Stimulated activated CD8-positive, alpha-beta memory T cell treated with anti-CD3 and anti-CD28 coated beads, Interleukin-2, amount 100 ng/mL, for 48 hours (primary cell): ENCODE data around the gene SLC30A1.

Experiments used
- DNase-seq, 2 donors: peaks; one replicate each; pipeline ENCODE4 v3.0.0-alpha.2; 2020; ENCODE audit warnings: low read depth in 2 of 2

The SLC30A1 gene

DNA sequence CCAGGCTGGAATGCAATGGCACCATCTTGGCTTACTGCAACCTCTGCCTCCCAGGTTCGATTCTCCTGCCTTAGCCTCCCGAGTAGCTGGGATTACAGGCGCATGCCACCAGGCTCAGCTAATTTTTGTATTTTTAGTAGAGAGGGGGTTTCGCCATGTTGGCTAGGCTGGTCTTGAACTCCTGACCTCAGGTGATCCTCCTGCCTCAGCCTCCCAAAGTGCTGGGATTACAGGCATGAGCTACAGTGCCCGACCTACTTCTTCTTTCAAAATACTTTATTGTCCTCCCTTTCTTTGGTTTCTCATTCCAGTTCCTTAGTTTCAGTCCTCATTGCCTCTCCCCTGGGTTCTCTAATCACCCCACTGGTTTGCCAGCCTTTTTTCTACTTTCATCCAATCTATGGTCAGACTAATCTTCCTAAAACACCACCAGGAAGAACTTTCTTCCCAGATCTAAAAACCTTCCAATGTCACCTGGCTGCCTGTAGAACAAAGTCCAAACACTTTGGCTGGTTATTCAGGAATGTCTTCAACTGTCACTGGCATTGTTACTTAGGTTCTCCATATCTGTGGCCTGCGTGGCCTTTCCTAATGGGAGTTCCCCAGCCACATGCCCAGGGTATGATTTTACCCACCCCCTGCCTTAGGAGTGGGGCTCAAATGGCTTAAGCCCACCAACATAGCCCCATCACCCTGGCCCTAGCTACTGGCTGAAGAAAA lies 29.0 kb upstream of the SLC30A1 start:
- no peak for DNase-seq

DNA sequence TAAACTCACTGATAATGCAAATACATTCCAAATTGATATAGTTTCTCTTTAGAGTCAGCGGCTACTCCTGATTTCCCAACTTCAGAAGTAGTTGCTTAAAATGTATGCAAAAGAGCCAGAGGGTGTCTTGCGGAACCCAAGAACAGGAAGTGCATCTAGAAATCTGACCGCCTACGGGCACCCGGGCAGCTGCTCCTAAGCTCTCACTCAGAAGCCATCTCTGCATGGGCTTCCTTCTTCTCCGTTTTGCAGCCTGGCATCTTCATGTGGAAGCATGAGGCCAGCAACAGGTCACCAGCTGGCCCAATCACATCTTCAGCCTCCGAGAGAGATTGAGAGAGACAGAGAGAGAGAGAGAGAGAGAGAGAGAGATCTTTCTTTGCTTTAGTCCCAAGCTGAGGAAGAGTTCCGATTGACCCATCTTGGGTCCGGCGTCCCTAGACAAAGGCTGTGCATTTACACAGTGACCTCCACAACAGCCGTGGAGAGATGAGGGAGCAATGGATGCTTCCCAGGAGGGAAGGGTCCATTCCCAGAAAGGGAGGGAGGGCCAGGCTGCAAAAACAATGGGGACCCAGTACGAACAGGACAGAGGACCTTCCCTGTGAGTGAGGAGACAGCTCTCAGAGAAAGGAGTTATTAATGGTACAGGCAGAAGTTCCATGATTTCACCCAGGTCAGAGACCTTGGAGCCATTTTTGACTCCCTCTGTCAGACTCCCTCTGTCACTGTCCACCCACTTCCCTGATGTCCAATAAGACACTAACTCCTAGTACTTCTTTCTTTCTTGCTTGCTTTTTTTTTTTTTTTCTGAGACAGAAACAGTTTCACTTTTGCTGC lies 28.2 kb upstream of the SLC30A1 start:
- DNase-seq: peak in 1 of 2 donors; percentile 5

GRCh38 chr1:211606332-211606913 lies 27.5 kb upstream of the SLC30A1 start:
- no peak for DNase-seq

DNA sequence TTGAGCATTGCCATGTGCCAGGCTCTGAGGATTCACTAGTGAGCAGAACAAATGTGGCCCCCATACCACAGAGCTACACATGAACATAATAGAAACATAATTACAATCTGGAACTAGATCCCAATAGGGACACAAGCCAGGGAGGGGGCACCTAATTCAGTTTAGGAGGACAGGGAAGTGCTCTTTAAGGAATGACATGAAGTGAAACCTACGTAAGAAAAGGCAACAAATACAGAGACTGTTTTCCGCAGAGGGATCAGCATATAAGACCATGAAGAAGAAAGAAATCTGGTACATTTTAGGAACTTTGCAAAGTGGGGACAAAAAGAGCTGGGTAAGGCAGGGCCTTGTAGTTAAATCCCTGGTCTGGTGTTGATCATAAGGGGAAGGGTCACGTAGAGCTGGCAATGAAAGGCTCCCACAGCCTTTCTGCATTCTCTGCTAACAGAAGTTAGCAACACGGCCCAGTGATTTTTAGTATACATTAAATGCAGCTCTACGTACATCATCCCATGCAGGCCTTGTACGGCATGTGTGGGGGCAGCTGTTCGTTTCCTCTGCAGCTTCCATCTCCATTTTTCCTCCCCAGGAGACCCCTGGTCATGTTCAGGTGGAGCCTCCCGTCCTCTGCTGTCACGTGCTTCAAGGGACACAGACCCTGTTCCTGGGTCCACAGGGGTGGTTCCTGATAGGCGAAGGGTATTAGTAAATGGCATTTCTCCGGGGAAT lies 26.8 kb upstream of the SLC30A1 start:
- no peak for DNase-seq

- DNase-seq: no peak
These were observed 26.1 kb upstream of the SLC30A1 start for GRCh38 chr1:211605034-211605433.

GRCh38 chr1:211604548-211604947 lies 25.6 kb upstream of the SLC30A1 start:
- no peak for DNase-seq

GRCh38 chr1:211603713-211604112 lies 24.8 kb upstream of the SLC30A1 start:
- no peak for DNase-seq

DNA sequence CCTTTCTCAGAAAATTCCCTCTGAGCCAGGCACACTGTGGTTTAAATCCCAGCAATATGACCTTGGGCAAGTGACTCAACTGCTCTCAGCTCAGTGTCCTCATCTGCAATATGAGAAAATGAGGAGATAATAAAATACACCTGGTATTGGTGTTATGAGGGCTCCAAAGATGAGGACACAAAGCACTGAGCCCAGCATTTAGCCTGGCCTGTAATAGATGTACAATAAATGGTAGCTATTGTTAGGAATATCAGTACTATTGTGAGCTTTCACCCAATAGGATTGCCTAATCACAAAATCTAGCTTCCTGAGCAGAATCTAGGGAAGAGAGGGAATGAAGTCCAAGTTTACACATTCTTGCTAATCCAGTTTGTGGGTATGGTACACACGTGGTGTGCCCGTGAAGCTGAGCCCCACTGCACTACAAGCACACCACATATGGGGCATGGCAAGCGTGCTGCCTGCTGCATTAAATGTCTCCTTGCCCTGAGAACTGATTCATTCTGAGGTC lies 24.3 kb upstream of the SLC30A1 start:
- DNase-seq: no peak

DNA sequence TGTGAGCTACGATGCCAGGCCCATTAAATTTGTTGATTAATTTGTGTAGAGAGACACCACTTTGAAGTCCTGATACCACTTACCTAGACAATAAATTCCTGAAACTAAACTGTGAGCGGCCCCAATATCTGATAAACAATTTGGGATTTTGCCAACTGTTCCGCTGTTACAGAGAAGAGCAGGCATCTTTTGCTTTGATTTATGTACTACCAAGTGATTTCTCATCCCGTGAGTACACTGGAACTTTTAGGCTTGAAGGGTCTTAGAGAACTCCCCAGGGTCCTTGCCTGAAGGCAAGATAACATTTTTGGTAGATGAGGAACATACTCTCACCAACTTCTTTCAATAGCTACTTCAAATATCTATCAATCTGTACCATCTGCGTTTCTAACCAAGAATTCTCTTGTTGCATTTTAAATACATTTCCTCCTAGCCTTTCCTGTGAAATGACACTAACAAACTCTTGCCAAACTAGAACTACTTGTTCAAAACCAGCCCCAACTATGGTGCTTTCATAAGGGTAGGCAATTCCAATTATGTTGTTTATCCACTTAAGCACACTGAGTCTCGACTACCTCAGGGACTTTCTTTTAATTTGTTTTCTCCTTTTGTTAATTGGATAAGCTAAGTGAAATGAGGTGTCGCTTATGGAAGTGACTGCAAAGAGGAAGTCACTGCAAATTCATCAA lies 23.2 kb upstream of the SLC30A1 start:
- no peak for DNase-seq

DNA sequence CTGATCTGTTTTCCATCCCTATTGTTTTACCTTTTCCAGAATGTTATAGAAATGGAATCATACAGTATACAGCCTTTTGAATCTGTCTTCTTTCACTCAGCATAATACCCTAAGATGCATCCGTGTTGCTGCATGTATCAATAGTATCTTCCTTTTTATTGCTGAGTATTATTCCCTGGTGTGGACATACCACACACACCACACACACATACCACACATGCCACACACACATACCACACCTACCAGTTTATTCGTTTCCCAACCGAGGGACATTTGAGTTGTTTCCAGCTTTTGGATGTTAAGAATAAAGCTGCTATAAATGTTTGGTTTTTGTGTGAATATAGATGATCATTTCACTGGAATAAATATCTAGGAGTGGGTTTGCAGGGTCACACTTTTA lies 22.2 kb upstream of the SLC30A1 start:
- no peak for DNase-seq

- DNase-seq: no peak
These were observed 20.3 kb upstream of the SLC30A1 start for GRCh38 chr1:211599250-211599649.

DNA sequence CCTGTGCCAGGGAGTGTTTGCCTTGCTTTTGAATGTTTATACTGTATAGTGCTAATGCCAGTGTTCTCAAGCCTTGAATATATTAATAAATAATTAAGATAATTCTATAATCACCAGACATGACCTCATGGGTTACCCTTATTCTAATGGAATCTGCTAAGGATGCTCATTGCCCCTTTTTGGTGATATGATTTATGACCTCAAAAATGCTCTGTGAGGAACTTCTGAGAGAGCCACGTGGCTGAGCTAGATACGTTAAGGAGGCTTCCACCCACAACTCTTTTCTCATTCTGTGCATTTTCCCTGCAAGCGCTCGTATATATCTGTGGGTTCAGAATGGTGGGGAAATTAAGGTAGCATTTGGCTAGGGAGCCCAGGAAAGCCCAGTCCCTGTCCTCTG lies 19.6 kb upstream of the SLC30A1 start:
- DNase-seq: no peak

GRCh38 chr1:211596418-211597181 lies 17.6 kb upstream of the SLC30A1 start:
- DNase-seq: no peak

DNA sequence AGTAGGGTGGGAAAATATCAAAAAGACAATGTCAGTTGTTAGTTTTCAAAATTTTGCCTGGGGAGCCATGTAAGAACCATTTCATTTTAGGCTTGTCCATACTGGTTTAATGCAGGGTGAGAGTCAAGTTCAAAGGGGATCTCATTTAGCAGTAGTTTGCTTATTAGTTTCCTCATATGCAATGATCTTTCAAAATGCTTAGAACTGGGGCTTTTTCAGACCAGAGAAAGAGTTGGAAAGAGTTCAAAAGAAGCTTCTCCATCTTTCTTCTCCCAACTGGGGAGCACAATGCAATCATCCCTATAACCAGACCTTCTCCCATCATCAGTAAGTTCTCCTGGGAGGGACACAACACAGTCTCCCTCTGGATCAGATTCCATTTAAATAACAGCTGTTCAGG lies 16.5 kb upstream of the SLC30A1 start:
- DNase-seq: no peak

DNA sequence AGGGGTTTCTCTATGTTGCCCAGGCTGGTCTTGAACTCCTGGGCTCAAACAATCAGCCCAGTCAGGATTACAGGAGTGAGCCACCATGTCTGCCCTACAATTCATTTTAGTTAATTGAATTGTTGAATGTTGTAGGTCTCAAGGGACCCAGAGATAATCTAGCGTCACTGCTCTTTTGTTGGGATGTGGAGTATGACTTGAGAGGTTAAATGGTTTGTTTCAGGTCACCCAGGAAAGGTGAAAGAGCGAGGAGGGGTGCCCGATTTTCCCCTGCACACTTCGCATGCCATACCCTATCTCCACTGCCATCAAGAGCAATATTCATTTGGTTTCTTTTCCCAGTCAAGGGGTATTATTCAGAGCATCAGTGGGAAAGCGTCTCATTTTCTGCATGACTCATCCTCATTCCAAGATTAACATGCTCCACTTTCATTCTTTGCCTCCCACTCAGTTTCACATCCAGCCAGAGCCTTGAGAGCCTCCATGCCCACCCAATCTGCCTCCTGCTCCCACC lies 13.1 kb upstream of the SLC30A1 start:
- DNase-seq: no peak

DNA sequence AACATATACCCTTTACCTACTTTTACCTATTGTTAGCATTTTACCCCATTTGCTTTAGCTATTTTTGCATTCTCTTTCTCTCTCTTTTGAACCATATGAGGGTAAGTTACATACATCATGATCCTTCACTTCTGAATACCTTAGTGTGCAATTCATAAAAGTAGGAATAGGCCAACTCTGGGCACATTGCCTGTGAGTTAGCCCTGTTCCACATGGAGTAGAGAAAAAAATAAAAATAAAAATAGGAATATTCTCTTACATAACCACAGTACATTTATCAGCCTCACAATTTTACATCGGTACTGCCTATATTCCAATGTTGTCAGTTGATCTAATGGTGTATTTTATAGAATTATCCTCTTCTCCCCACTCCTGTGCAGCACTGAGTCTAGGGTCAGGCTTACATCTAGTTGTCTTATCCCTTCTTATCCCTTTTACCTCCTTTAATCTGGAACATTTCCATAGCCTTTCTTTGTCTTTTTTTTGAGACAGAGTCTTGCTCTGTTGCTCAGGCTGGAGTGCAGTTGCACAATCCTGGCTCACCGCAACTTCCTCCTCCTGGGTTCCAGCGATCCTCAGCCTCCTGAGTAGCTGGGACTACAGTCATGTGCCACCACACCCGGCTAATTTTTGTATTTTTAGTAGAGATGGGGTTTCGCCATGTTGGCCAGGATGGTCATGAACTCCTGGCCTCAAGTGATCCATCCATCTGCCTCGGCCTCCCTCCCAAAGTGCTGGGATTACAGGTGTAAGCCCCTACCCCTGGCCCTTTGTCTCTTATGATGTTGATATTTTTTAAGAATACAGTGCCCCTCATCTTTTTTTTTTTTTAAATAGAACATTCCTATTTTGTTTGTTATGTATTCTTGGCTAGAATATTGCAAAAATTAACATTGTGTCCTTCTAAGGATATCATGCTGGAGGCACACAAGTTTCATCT lies 11.1 kb upstream of the SLC30A1 start:
- DNase-seq: no peak

GRCh38 chr1:211588711-211589110 lies 9.8 kb upstream of the SLC30A1 start:
- DNase-seq: no peak

DNA sequence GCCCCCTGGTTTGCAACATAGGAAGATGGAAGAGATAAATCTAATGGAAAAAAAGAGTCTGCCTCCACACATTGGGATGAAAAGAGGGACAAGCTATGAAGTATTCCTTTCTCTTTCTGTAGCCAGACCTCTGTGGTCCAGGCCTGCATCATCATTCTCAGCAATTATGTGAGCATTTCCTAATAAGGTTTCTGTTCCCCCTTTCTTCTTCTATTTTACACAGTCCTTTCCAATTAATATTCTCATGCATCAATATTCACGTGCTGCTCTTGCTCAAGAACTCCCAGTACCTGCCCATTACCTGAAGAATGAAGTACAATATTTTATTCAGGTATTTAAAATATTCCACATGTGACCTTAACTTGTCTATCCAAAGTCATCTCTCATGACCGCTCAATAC lies 8.2 kb upstream of the SLC30A1 start:
- DNase-seq: no peak

- no peak for DNase-seq
These were observed 7.6 kb upstream of the SLC30A1 start for GRCh38 chr1:211586538-211586937.
